K562 (cell line): Measurements from ENCODE around the gene ARIH1. TPM values are rescaled to one million over a fixed set of nuclear protein-coding genes. Genes with fewer than 3 reads are reported as not detected.

Experiments
- HNRNPK ChIP-seq: fragments of 200-400 bp; formaldehyde crosslinking; IDR thresholded peaks from one replicate; pipeline ENCODE4 v1.6.1; 2018; ENCODE audit warnings: mild to moderate bottlenecking, low read depth, low read length; ENCODE audit not compliant: poor library complexity, severe bottlenecking
- PBX2 ChIP-seq, 2 experiments: IDR thresholded peaks in 1 of 2; conservative IDR thresholded peaks in 1 of 2; 2 replicates each; pipeline ENCODE4 v1.6.1; 2016; ENCODE audit warnings: low read depth in 2 of 2, mild to moderate bottlenecking in 1 of 2, missing compliant biosample characterization in 1 of 2, missing genetic modification characterization in 1 of 2, moderate library complexity in 1 of 2
- SMAD2 ChIP-seq: fragments of 150-350 bp; IDR thresholded peaks from 2 replicates; pipeline ENCODE4 v1.6.1; 2014; ENCODE audit warnings: low read depth, mild to moderate bottlenecking, low read length
- TRIM28 ChIP-seq: fragments of 450-650 bp; IDR thresholded peaks from 2 replicates; pipeline ENCODE4 v1.6.1; 2017
- polyA plus RNA-seq, 8 experiments: library from polyadenylated mRNA; depleted of rRNA in 4 of 8; stranded (reverse) in 5 of 8; unstranded in 3 of 8; fragments of >200 nt; fragmentation: Nextera tagmentation in 2 of 8; fragmentation: Illumina TruSeq in 1 of 8; extraction: Ambion mirVana in 2 of 8; extraction: Trizol in 1 of 8; gene quantifications; 2 replicates each; pipeline versions ENCODE4 v1.2.1 to v1.2.3, GENCODE V29; 2011 to 2014; ENCODE audit warnings: inconsistent platforms in 1 of 8, missing spikeins in 1 of 8
- total RNA-seq, 7 experiments: library from RNA; depleted of rRNA in 6 of 7; stranded (reverse); fragments of >200 nt in 6 of 7; fragmentation: Illumina TruSeq in 2 of 7; extraction: Trizol in 2 of 7; gene quantifications; 2 replicates each; pipeline versions ENCODE4 v1.2.1 to v1.2.3, GENCODE V29; 2011 to 2021; ENCODE audit warnings: low replicate concordance in 1 of 7
- TF ChIP-seq, protein P1 (sequence below): fragments of 250-450 bp; sonication (Bioruptor Pico); IDR thresholded peaks from 2 replicates; pipeline ENCODE4 v1.4.0; 2020
- TF ChIP-seq, protein P2 (sequence below): fragments of 450-650 bp; IDR thresholded peaks from 2 replicates; pipeline ENCODE4 v1.6.1; 2016; ENCODE audit warnings: mild to moderate bottlenecking, moderate library complexity

The ARIH1 gene
- total and polyA plus RNA-seq, 9 of the 15 experiments (the other 6 are each of a cell fraction or from before 2014, with no cell fraction given): 17.7 to 125 (median 31.4) TPM

DNA sequence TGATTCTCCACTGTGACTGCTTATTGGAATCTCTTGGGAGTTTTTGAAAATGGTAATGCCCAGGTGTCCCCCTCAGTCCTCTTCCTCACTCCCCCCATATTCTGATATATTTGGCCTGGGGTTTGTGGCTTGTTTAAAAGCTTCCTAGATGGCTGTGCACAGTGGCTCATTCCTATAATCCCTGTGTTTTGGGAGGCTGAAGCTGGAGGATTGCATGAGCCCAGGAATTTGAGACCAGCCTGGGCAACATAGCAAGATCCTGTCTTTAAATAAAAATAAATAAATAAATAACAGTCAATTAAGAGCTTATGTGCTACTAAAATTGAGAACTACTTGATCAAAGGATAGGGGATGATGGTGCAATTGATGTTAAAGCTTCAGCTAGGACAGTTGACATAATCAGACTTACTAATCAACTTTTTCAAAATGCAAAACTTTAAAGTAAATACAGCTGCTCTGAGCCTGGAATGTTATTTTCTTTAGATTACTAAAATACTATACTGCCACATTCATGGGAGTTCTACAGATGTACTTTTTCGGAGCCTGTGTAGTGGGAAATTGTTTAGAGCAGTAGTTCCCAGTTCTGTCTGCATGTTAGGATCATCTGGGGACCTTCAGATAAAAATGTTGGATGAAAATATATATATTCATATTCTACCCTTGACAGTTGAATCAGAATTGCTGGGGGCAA, 33.4 kb downstream of the ARIH1 start (continued):
- TF ChIP-seq, protein P1, sequence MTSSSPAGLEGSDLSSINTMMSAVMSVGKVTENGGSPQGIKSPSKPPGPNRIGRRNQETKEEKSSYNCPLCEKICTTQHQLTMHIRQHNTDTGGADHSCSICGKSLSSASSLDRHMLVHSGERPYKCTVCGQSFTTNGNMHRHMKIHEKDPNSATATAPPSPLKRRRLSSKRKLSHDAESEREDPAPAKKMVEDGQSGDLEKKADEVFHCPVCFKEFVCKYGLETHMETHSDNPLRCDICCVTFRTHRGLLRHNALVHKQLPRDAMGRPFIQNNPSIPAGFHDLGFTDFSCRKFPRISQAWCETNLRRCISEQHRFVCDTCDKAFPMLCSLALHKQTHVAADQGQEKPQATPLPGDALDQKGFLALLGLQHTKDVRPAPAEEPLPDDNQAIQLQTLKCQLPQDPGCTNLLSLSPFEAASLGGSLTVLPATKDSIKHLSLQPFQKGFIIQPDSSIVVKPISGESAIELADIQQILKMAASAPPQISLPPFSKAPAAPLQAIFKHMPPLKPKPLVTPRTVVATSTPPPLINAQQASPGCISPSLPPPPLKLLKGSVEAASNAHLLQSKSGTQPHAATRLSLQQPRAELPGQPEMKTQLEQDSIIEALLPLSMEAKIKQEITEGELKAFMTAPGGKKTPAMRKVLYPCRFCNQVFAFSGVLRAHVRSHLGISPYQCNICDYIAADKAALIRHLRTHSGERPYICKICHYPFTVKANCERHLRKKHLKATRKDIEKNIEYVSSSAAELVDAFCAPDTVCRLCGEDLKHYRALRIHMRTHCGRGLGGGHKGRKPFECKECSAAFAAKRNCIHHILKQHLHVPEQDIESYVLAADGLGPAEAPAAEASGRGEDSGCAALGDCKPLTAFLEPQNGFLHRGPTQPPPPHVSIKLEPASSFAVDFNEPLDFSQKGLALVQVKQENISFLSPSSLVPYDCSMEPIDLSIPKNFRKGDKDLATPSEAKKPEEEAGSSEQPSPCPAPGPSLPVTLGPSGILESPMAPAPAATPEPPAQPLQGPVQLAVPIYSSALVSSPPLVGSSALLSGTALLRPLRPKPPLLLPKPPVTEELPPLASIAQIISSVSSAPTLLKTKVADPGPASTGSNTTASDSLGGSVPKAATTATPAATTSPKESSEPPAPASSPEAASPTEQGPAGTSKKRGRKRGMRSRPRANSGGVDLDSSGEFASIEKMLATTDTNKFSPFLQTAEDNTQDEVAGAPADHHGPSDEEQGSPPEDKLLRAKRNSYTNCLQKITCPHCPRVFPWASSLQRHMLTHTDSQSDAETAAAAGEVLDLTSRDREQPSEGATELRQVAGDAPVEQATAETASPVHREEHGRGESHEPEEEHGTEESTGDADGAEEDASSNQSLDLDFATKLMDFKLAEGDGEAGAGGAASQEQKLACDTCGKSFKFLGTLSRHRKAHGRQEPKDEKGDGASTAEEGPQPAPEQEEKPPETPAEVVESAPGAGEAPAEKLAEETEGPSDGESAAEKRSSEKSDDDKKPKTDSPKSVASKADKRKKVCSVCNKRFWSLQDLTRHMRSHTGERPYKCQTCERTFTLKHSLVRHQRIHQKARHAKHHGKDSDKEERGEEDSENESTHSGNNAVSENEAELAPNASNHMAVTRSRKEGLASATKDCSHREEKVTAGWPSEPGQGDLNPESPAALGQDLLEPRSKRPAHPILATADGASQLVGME (CRISPR knock-in tag): no peak
- TF ChIP-seq PBX2 (CRISPR knock-in tag; IDR thresholded peaks at IDR 0.05; ENCODE audit: low read depth) (no peak), PBX2 (tag; conservative IDR thresholded peaks at IDR 0.05; ENCODE audit: low read depth) (no peak), TRIM28 (no peak), SMAD2 (no peak), HNRNPK (no peak)
- TF ChIP-seq, protein P2, sequence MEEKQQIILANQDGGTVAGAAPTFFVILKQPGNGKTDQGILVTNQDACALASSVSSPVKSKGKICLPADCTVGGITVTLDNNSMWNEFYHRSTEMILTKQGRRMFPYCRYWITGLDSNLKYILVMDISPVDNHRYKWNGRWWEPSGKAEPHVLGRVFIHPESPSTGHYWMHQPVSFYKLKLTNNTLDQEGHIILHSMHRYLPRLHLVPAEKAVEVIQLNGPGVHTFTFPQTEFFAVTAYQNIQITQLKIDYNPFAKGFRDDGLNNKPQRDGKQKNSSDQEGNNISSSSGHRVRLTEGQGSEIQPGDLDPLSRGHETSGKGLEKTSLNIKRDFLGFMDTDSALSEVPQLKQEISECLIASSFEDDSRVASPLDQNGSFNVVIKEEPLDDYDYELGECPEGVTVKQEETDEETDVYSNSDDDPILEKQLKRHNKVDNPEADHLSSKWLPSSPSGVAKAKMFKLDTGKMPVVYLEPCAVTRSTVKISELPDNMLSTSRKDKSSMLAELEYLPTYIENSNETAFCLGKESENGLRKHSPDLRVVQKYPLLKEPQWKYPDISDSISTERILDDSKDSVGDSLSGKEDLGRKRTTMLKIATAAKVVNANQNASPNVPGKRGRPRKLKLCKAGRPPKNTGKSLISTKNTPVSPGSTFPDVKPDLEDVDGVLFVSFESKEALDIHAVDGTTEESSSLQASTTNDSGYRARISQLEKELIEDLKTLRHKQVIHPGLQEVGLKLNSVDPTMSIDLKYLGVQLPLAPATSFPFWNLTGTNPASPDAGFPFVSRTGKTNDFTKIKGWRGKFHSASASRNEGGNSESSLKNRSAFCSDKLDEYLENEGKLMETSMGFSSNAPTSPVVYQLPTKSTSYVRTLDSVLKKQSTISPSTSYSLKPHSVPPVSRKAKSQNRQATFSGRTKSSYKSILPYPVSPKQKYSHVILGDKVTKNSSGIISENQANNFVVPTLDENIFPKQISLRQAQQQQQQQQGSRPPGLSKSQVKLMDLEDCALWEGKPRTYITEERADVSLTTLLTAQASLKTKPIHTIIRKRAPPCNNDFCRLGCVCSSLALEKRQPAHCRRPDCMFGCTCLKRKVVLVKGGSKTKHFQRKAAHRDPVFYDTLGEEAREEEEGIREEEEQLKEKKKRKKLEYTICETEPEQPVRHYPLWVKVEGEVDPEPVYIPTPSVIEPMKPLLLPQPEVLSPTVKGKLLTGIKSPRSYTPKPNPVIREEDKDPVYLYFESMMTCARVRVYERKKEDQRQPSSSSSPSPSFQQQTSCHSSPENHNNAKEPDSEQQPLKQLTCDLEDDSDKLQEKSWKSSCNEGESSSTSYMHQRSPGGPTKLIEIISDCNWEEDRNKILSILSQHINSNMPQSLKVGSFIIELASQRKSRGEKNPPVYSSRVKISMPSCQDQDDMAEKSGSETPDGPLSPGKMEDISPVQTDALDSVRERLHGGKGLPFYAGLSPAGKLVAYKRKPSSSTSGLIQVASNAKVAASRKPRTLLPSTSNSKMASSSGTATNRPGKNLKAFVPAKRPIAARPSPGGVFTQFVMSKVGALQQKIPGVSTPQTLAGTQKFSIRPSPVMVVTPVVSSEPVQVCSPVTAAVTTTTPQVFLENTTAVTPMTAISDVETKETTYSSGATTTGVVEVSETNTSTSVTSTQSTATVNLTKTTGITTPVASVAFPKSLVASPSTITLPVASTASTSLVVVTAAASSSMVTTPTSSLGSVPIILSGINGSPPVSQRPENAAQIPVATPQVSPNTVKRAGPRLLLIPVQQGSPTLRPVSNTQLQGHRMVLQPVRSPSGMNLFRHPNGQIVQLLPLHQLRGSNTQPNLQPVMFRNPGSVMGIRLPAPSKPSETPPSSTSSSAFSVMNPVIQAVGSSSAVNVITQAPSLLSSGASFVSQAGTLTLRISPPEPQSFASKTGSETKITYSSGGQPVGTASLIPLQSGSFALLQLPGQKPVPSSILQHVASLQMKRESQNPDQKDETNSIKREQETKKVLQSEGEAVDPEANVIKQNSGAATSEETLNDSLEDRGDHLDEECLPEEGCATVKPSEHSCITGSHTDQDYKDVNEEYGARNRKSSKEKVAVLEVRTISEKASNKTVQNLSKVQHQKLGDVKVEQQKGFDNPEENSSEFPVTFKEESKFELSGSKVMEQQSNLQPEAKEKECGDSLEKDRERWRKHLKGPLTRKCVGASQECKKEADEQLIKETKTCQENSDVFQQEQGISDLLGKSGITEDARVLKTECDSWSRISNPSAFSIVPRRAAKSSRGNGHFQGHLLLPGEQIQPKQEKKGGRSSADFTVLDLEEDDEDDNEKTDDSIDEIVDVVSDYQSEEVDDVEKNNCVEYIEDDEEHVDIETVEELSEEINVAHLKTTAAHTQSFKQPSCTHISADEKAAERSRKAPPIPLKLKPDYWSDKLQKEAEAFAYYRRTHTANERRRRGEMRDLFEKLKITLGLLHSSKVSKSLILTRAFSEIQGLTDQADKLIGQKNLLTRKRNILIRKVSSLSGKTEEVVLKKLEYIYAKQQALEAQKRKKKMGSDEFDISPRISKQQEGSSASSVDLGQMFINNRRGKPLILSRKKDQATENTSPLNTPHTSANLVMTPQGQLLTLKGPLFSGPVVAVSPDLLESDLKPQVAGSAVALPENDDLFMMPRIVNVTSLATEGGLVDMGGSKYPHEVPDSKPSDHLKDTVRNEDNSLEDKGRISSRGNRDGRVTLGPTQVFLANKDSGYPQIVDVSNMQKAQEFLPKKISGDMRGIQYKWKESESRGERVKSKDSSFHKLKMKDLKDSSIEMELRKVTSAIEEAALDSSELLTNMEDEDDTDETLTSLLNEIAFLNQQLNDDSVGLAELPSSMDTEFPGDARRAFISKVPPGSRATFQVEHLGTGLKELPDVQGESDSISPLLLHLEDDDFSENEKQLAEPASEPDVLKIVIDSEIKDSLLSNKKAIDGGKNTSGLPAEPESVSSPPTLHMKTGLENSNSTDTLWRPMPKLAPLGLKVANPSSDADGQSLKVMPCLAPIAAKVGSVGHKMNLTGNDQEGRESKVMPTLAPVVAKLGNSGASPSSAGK: no peak
